ENCODE data around the gene GBP7.

- TF ChIP-seq CTCF (IDR thresholded peaks at IDR 0.05; ENCODE audit: low read length) (no peak), EZH2 (optimal IDR thresholded peaks at IDR 0.05; ENCODE audit: low read depth, low read length) (no peak)
Observed at GRCh38 chr1:89100412-89100811, 75.4 kb downstream of the GBP7 start.
